Heart left ventricle (tissue), 16 donors: ENCODE measurements around the gene JOSD2. TPM values are rescaled to one million over a fixed set of nuclear protein-coding genes. Genes with fewer than 3 reads are reported as not detected.

Experiments
- ATAC-seq, 4 donors: fragments of 200-7000 bp; cut with Tn5 transposase; one replicate each; pipeline ENCODE4 v1.9.1; 2020 to 2022; ENCODE audit warnings: moderate library complexity in 4 of 4, mild to moderate bottlenecking in 3 of 4, moderate number of reproducible peaks in 1 of 4
- DNase-seq, 5 donors: peaks; one replicate each; pipeline ENCODE4 v3.0.0-alpha.2; 2020
- H3K27ac ChIP-seq, 12 donors: fragments of 200-600 bp; sonication (generic) in 4 of 12; one replicate each; pipeline versions ENCODE4 v1.5.0 to v1.8.0; 2016 to 2022; ENCODE audit warnings: mild to moderate bottlenecking in 2 of 12
- H3K27me3 ChIP-seq, 9 donors: fragments of 200-600 bp; sonication (generic) in 2 of 9; one replicate each; pipeline versions ENCODE4 v1.5.1 to v1.8.0; 2016 to 2022; ENCODE audit warnings: mild to moderate bottlenecking in 3 of 9
- H3K36me3 ChIP-seq, 9 donors: fragments of 200-600 bp; sonication (generic) in 2 of 9; one replicate each; pipeline versions ENCODE4 v1.5.0 to v1.8.0; 2018 to 2022; ENCODE audit warnings: mild to moderate bottlenecking in 2 of 9
- H3K4me1 ChIP-seq, 12 donors: fragments of 200-600 bp; sonication (generic) in 4 of 12; one replicate each; pipeline versions ENCODE4 v1.5.0 to v1.8.0; 2016 to 2022; ENCODE audit warnings: mild to moderate bottlenecking in 3 of 12
- H3K4me3 ChIP-seq, 12 donors: fragments of 200-600 bp; sonication (generic) in 4 of 12; one replicate each; pipeline versions ENCODE4 v1.5.0 to v1.8.0; 2017 to 2022; ENCODE audit warnings: mild to moderate bottlenecking in 9 of 12, moderate library complexity in 4 of 12
- H3K9me3 ChIP-seq, 12 donors: fragments of 200-600 bp; sonication (generic) in 4 of 12; one replicate each; pipeline versions ENCODE4 v1.5.0 to v1.8.0; 2016 to 2022; ENCODE audit warnings: mild to moderate bottlenecking in 1 of 12
- CTCF ChIP-seq, 12 donors: fragments of 200-600 bp; sonication (generic) in 4 of 12; IDR thresholded peaks; one replicate each; pipeline versions ENCODE4 v1.5.0 to v1.8.0; 2018 to 2022; ENCODE audit warnings: antibody characterized with exemption in 12 of 12, mild to moderate bottlenecking in 5 of 12
- POLR2A ChIP-seq, 2 donors: fragments of 450-650 bp; IDR thresholded peaks; one replicate each; pipeline ENCODE4 v1.6.1; 2017; ENCODE audit warnings: antibody characterized with exemption in 2 of 2, mild to moderate bottlenecking in 2 of 2, moderate library complexity in 2 of 2
- WGBS, 4 donors: extraction: QIAGEN DNeasy Blood & Tissue Kit in 2 of 4; methylation state at CpG; one replicate each; pipeline versions ENCODE4 v1.1.5 to v1.1.7; 2013 to 2018; 5-methylcytosine and 5-hydroxymethylcytosine counted together
- intact Hi-C, 10 donors: fragments of 100-400 bp; cut with DNase I; formaldehyde crosslinking; loops; one replicate each; pipeline versions ENCODE4 v1.11.1 to v1.14.2; 2022
- polyA plus RNA-seq, 2 donors: library from polyadenylated mRNA; stranded (reverse); fragments of 200-250 nt; gene quantifications; one replicate each; pipeline ENCODE4 v1.2.3, GENCODE V29; 2013
- total RNA-seq, 9 donors: library from RNA; depleted of rRNA in 2 of 9; stranded (reverse); fragments of >200 nt in 2 of 9; fragmentation: NEBNext Ultra II Directional in 3 of 9; extraction: Animal tissue kit (Norgen Biotek cat#: 25700) in 3 of 9; gene quantifications; one replicate each; pipeline versions ENCODE4 v1.1.0 to v1.2.4, GENCODE V29; 2016 to 2023
- donor health status: ischemic (EF 13 %, LVEDD 7.1; RV severe dilation, severe dysfunction).
- donor health status: healthy with polysubstance abuse.
- donor health status: DM: no; HTN: yes; CAD: no.
- donor health status: DM: no; HTN: no; CAD: no.
- donor health status: ischemic (EF 25% LVEDD 6.9; RV normal size, moderate dysfunction).
- donor health status: ischemic (EF 25% LVEDD 5.7; RV mildly dilated, moderate dysfunction).
- donor health status: healthy.
- donor health status: DM: yes; HTN: yes; CAD: no.
- donor health status: ischemic (EF 35%, LVEDD 5.7; RV mildly dilated, moderate dysfunction).
- donor health status: nonischemic (EF 11% LVEDD 7.7; RV severe dilation, severe dysfunction).
- donor health status: DM: yes; HTN: yes; CAD: no.
- donor health status: PGD.
- donor health status: ischemic (EF 29% LVEDD 5.4; RV normal size, mild dysfunction).
- donor health status: nonischemic (EF 23%, LVEDD 6.1; RV moderate dilation, normal function).

Gene JOSD2
- total and polyA plus RNA-seq, 11 donors = 18.7 to 49.7 (median 30.8) TPM

GRCh38 chr19:50517704-50518075 lies 6.7 kb upstream of the JOSD2 start:
- no peaks in the 10 kb centered on the region for H3K9me3 ChIP-seq
- H3K27ac ChIP-seq = no peak overlapping the region
- TF ChIP-seq POLR2A (IDR thresholded peaks at IDR 0.05) (no peak), CTCF (IDR thresholded peaks at IDR 0.05) (no peak)
- no peaks in the 10 kb centered on the region for H3K4me1 ChIP-seq
- ATAC-seq (no peak), DNase-seq (peak in 1 of 5 donors; percentile 60)
- intact Hi-C loops = loop anchor here in 1 of 10 donors (10.0 kb wide), 1 partner anchor 493 kb away; the partner anchor contains the start of genes VRK3 and ZNF473
- peaks cover 0 to 8% (median 0%) of the 10 kb centered on the region in 9 donors for H3K27me3 ChIP-seq
- no peak overlapping the region for H3K4me3 ChIP-seq
- no peaks in the 10 kb centered on the region for H3K36me3 ChIP-seq
- WGBS, 4 donors = 94 to 97% (median 97%) methylated on average over 24 to 37 of the region's 37 CpGs

- no peak for TF ChIP-seq CTCF (IDR thresholded peaks at IDR 0.05)
- no peak for TF ChIP-seq POLR2A (IDR thresholded peaks at IDR 0.05)
- ATAC-seq = no peak
- Histone ChIP-seq H3K4me3 (no peak overlapping the region), H3K4me1 (peaks cover 0 to under 1% (median 0%) of the 10 kb centered on the region in 12 donors), H3K27me3 (peaks cover 0 to 8% (median 0%) of the 10 kb centered on the region in 9 donors), H3K9me3 (no peaks in the 10 kb centered on the region), H3K36me3 (no peaks in the 10 kb centered on the region), H3K27ac (no peak overlapping the region)
- WGBS, 4 donors = 67 to 75% (median 71%) methylated on average over 50 to 53 of the region's 53 CpGs
- DNase-seq = peak in 1 of 5 donors; percentile 60
- intact Hi-C loops = loop anchor here in 1 of 10 donors (10.0 kb wide), 1 partner anchor 492 kb away; the partner anchor contains the start of genes VRK3 and ZNF473
Measured at GRCh38 chr19:50516964-50517703, 6.1 kb upstream of the JOSD2 start.

GRCh38 chr19:50516456-50516855 lies 5.5 kb upstream of the JOSD2 start:
- Histone ChIP-seq H3K36me3 (no peaks in the 10 kb centered on the region), H3K4me3 (no peak overlapping the region), H3K9me3 (no peaks in the 10 kb centered on the region), H3K27me3 (peaks cover 0 to 8% (median 0%) of the 10 kb centered on the region in 9 donors), H3K4me1 (peaks cover 0 to 3% (median 0%) of the 10 kb centered on the region in 12 donors), H3K27ac (no peak overlapping the region)
- DNase-seq (peak in 1 of 5 donors; percentile 51), ATAC-seq (no peak)
- TF ChIP-seq POLR2A (IDR thresholded peaks at IDR 0.05) = no peak
- TF ChIP-seq CTCF (IDR thresholded peaks at IDR 0.05) = no peak
- intact Hi-C loops = loop anchor here in 1 of 10 donors (10.0 kb wide), 1 partner anchor 492 kb away; the partner anchor contains the start of genes VRK3 and ZNF473
- WGBS, 4 donors = 59 to 74% (median 69%) methylated on average over 12 of the region's 12 CpGs

- TF ChIP-seq POLR2A (IDR thresholded peaks at IDR 0.05) (no peak), CTCF (IDR thresholded peaks at IDR 0.05) (no peak)
- Histone ChIP-seq H3K36me3 (no peaks in the 10 kb centered on the region), H3K27ac (no peak overlapping the region), H3K4me1 (peaks cover 0 to 9% (median 5%) of the 10 kb centered on the region in 12 donors), H3K27me3 (peaks cover 0 to 8% (median 0%) of the 10 kb centered on the region in 9 donors), H3K9me3 (no peaks in the 10 kb centered on the region), H3K4me3 (no peak overlapping the region)
- no peak for ATAC-seq
- WGBS, 4 donors = 70 to 83% (median 75%) methylated on average over 5 to 11 of the region's 11 CpGs
- peak in 1 of 5 donors; percentile 42 for DNase-seq
- intact Hi-C loops = loop anchor here in 1 of 10 donors (10.0 kb wide), 1 partner anchor 490 kb away; the partner anchor contains the start of genes VRK3 and ZNF473
Measured at GRCh38 chr19:50515168-50515561, 4.2 kb upstream of the JOSD2 start.
